H9 (cell line): Measurements from ENCODE around the gene P2RX7. TPM values are rescaled to one million over a fixed set of nuclear protein-coding genes. Genes with fewer than 3 reads are reported as not detected.

ENCODE experiments used
- DNase-seq: peaks from one replicate; pipeline ENCODE4 v3.0.0-alpha.2; 2017
- H2AFZ ChIP-seq: one replicate; pipeline ENCODE4 v1.6.1; 2013; ENCODE audit warnings: mild to moderate bottlenecking, low read length, control low read depth, moderate library complexity
- H2AK5ac ChIP-seq: 2 replicates; pipeline ENCODE4 v1.6.1; 2013; ENCODE audit warnings: low read length, control low read depth, mixed read lengths; ENCODE audit not compliant: insufficient read length
- H2BK120ac ChIP-seq: one replicate; pipeline ENCODE4 v1.6.1; 2013; ENCODE audit warnings: low read depth, mild to moderate bottlenecking, low read length, control low read depth, inconsistent platforms; ENCODE audit not compliant: poor library complexity, severe bottlenecking
- H2BK12ac ChIP-seq: 2 replicates; pipeline ENCODE4 v1.6.1; 2013; ENCODE audit warnings: low read length, control low read depth, mixed read lengths, low read depth; ENCODE audit not compliant: insufficient read length
- H2BK15ac ChIP-seq: 2 replicates; pipeline ENCODE4 v1.6.1; 2013; ENCODE audit warnings: low read depth, low read length, control low read depth
- H2BK20ac ChIP-seq: one replicate; pipeline ENCODE4 v1.6.1; 2013; ENCODE audit warnings: low read depth, mild to moderate bottlenecking, low read length, control low read depth, inconsistent platforms; ENCODE audit not compliant: poor library complexity, severe bottlenecking
- H2BK5ac ChIP-seq: 2 replicates; pipeline ENCODE4 v1.6.1; 2013; ENCODE audit warnings: low read length, control low read depth, mixed read lengths; ENCODE audit not compliant: insufficient read length
- H3K14ac ChIP-seq: 2 replicates; pipeline ENCODE4 v1.6.1; 2013; ENCODE audit warnings: low read length, control low read depth; ENCODE audit not compliant: insufficient read depth
- H3K18ac ChIP-seq: 2 replicates; pipeline ENCODE4 v1.6.1; 2013; ENCODE audit warnings: low read depth, mild to moderate bottlenecking, mixed read lengths, low read length, control low read depth; ENCODE audit not compliant: insufficient read length
- H3K23ac ChIP-seq: 2 replicates; pipeline ENCODE4 v1.6.1; 2013; ENCODE audit warnings: low read length, control low read depth, mixed read lengths, low read depth; ENCODE audit not compliant: insufficient read length
- H3K23me2 ChIP-seq: 2 replicates; pipeline ENCODE4 v1.6.1; 2013; ENCODE audit warnings: low read depth, mild to moderate bottlenecking, mixed read lengths, low read length, control low read depth; ENCODE audit not compliant: insufficient read length, poor library complexity, severe bottlenecking
- H3K27ac ChIP-seq: 2 replicates; pipeline ENCODE4 v1.5.1; 2013; ENCODE audit warnings: low read length, control low read depth, mixed read lengths, low read depth; ENCODE audit not compliant: insufficient read length
- H3K27me3 ChIP-seq: 2 replicates; pipeline ENCODE4 v1.6.1; 2013; ENCODE audit warnings: low read length, control low read depth, inconsistent platforms; ENCODE audit not compliant: insufficient read depth
- H3K4ac ChIP-seq: 2 replicates; pipeline ENCODE4 v1.6.1; 2013; ENCODE audit warnings: low read depth, mild to moderate bottlenecking, control low read depth, inconsistent platforms, low read length, moderate library complexity
- H3K4me1 ChIP-seq: 2 replicates; pipeline ENCODE4 v1.6.1; 2013; ENCODE audit warnings: low read length, control low read depth, inconsistent platforms; ENCODE audit not compliant: insufficient read depth
- H3K4me2 ChIP-seq: 2 replicates; pipeline ENCODE4 v1.6.1; 2013; ENCODE audit warnings: low read length, control low read depth, mixed read lengths; ENCODE audit not compliant: insufficient read length, insufficient read depth
- H3K56ac ChIP-seq: 2 replicates; pipeline ENCODE4 v1.6.1; 2013; ENCODE audit warnings: low read depth, mild to moderate bottlenecking, mixed read lengths, low read length, control low read depth; ENCODE audit not compliant: insufficient read length
- H3K79me1 ChIP-seq: 2 replicates; pipeline ENCODE4 v1.6.1; 2013; ENCODE audit warnings: low read depth, mild to moderate bottlenecking, moderate library complexity, low read length, control low read depth, inconsistent platforms; ENCODE audit not compliant: insufficient read depth, poor library complexity, severe bottlenecking
- H3K79me2 ChIP-seq: 2 replicates; pipeline ENCODE4 v1.6.1; 2013; ENCODE audit warnings: low read length, control low read depth, inconsistent platforms; ENCODE audit not compliant: insufficient read depth
- H3K9ac ChIP-seq: 2 replicates; pipeline ENCODE4 v1.6.1; 2013; ENCODE audit warnings: low read length, control low read depth, mixed read lengths; ENCODE audit not compliant: insufficient read length; ENCODE audit errors: extremely low read depth
- H3K9me3 ChIP-seq: one replicate; pipeline ENCODE4 v1.6.1; 2013; ENCODE audit warnings: low read depth, low read length, inconsistent platforms; ENCODE audit not compliant: control insufficient read depth
- H3T11ph ChIP-seq: one replicate; pipeline ENCODE4 v1.6.1; 2013; ENCODE audit warnings: mild to moderate bottlenecking, low read length, control low read depth, inconsistent platforms
- H4K20me1 ChIP-seq: one replicate; pipeline ENCODE4 v1.6.1; 2013; ENCODE audit not compliant: control insufficient read depth, insufficient read length, insufficient read depth
- H4K5ac ChIP-seq: 2 replicates; pipeline ENCODE4 v1.6.1; 2013; ENCODE audit warnings: low read depth, mild to moderate bottlenecking, mixed read lengths, low read length, control low read depth; ENCODE audit not compliant: insufficient read length
- H4K8ac ChIP-seq: replicated peaks from 2 replicates; pipeline ENCODE4 v1.6.1; 2013; ENCODE audit warnings: low read length, control low read depth, mixed read lengths, low read depth; ENCODE audit not compliant: insufficient read length
- H4K91ac ChIP-seq: 2 replicates; pipeline ENCODE4 v1.6.1; 2013; ENCODE audit warnings: low read depth, mild to moderate bottlenecking, moderate library complexity, mixed read lengths, low read length, control low read depth; ENCODE audit not compliant: insufficient read length
- H3K27ac Mint-ChIP-seq, 3 experiments: 2 replicates in 2 of 3; 3 replicates in 1 of 3; pipeline ENCODE4 v1.8.0; 2020 to 2021; ENCODE audit warnings: mixed read lengths in 3 of 3, mild to moderate bottlenecking in 1 of 3, moderate library complexity in 1 of 3
- H3K27me3 Mint-ChIP-seq: 2 replicates; pipeline ENCODE4 v1.8.0; 2021; ENCODE audit warnings: low read depth, mild to moderate bottlenecking, moderate library complexity, mixed read lengths
- H3K36me3 Mint-ChIP-seq, 3 experiments: 2 replicates in 2 of 3; 3 replicates in 1 of 3; pipeline ENCODE4 v1.8.0; 2020 to 2021; ENCODE audit warnings: low read depth in 3 of 3, mixed read lengths in 3 of 3; ENCODE audit not compliant: insufficient read depth in 1 of 3
- H3K4me1 Mint-ChIP-seq, 2 experiments: 2 replicates each; pipeline ENCODE4 v1.8.0; 2020; ENCODE audit warnings: mixed read lengths in 2 of 2
- H3K4me3 Mint-ChIP-seq, 2 experiments: 2 replicates in 1 of 2; 3 replicates in 1 of 2; pipeline ENCODE4 v1.8.0; 2020 to 2021; ENCODE audit warnings: mild to moderate bottlenecking in 2 of 2, mixed read lengths in 2 of 2, moderate library complexity in 1 of 2
- H3K9me3 Mint-ChIP-seq, 2 experiments: 2 replicates in 1 of 2; 3 replicates in 1 of 2; pipeline ENCODE4 v1.8.0; 2020; ENCODE audit warnings: mild to moderate bottlenecking in 2 of 2, mixed read lengths in 2 of 2, moderate library complexity in 1 of 2
- CTCF ChIP-seq: fragments of 200-600 bp; sonication (generic); conservative IDR thresholded peaks from 3 replicates; pipeline ENCODE4 v1.8.0; 2021; ENCODE audit warnings: antibody characterized with exemption, mild to moderate bottlenecking
- WGBS: extraction: QIAGEN DNeasy Blood & Tissue Kit; methylation state at CpG from one replicate; pipeline ENCODE4 v1.1.7; 2013; ENCODE audit warnings: missing lambda C conversion rate, low lambda C conversion rate, mixed read lengths; ENCODE audit not compliant: insufficient read length; ENCODE audit errors: extremely low coverage; 5-methylcytosine and 5-hydroxymethylcytosine counted together
- total RNA-seq: library from RNA; stranded (reverse); gene quantifications from 2 replicates; pipeline ENCODE4 v1.2.1, GENCODE V29; 2021

P2RX7 gene
- total RNA-seq, 1 experiment from 2014 or later = 0.09 TPM

DNA sequence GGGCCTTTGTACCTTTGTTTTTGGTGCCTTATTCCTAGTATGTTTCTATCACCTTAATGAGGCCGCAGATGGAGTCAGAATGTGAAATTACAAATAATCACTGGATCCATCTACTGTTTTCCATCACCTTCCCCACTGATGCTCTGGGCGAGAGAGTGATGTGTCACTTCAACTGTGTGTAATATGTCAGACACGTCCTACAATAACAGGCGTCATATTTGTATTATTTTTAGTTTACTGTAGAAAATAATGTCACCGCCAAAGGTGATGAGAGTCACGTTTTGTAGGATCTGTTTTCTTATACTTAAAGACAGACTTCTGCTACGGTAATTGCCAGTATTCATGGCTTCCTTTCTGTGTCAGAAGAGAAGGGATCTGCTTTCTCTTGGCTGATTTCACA lies 54.8 kb downstream of the P2RX7 start:
- H4K91ac ChIP-seq = no peak overlapping the region
- H3K9me3 ChIP-seq = no peaks in the 10 kb centered on the region
- H2BK120ac ChIP-seq = no peak overlapping the region
- TF ChIP-seq CTCF = no peak
- no peak overlapping the region for H3K23ac ChIP-seq
- no peaks in the 10 kb centered on the region for H3K23me2 ChIP-seq
- H3T11ph ChIP-seq = no peak overlapping the region
- no peak overlapping the region for H3K4me2 ChIP-seq
- H2BK12ac ChIP-seq = no peak overlapping the region
- no peaks in the 10 kb centered on the region for H3K27me3 ChIP-seq
- no peak overlapping the region for H3K4me3 Mint-ChIP-seq
- no peaks in the 10 kb centered on the region for H3K9me3 Mint-ChIP-seq
- H3K4me1 ChIP-seq = no peaks in the 10 kb centered on the region
- no CpG with 5 or more reads among the region's 7 CpGs for WGBS
- H3K27ac Mint-ChIP-seq = no peak overlapping the region
- H2AK5ac ChIP-seq = no peak overlapping the region
- peaks cover 3 to 4% of the 10 kb centered on the region in 2 experiments; a peak in 2 of 4 replicates for H3K4me1 Mint-ChIP-seq
- H3K79me2 ChIP-seq = no peaks in the 10 kb centered on the region
- H3K27ac ChIP-seq = no peak overlapping the region
- no peak overlapping the region for H4K8ac ChIP-seq
- H4K5ac ChIP-seq = no peak overlapping the region
- no peak overlapping the region for H3K4ac ChIP-seq
- no peak overlapping the region for H3K18ac ChIP-seq
- no peaks in the 10 kb centered on the region for H3K79me1 ChIP-seq
- H2BK5ac ChIP-seq = no peak overlapping the region
- H2BK15ac ChIP-seq = no peak overlapping the region
- H3K36me3 Mint-ChIP-seq = no peaks in the 10 kb centered on the region
- no peaks in the 10 kb centered on the region for H4K20me1 ChIP-seq
- no peak for DNase-seq
- no peak overlapping the region for H3K14ac ChIP-seq
- H2AFZ ChIP-seq = no peak overlapping the region
- H2BK20ac ChIP-seq = no peak overlapping the region
- no peak overlapping the region for H3K56ac ChIP-seq
- no peak overlapping the region for H3K9ac ChIP-seq
- H3K27me3 Mint-ChIP-seq = no peaks in the 10 kb centered on the region; the same call in 1 of the 2 replicates
